Gastroesophageal sphincter (tissue), 4 donors: ENCODE results near the gene PCBP3. TPM values are rescaled to one million over a fixed set of nuclear protein-coding genes. Genes with fewer than 3 reads are reported as not detected.
"Not testable (repeated sequence)": the region's sequence is repeated elsewhere in the genome, so short reads cannot be mapped to it uniquely, and the experiment has no call there.

Experiments
- ATAC-seq: fragments of 150-250 bp; one replicate; pipeline ENCODE4 v1.9.1; 2016; ENCODE audit warnings: mild to moderate bottlenecking, moderate library complexity
- H3K27ac ChIP-seq, 4 donors: fragments of 200-600 bp; sonication (generic) in 3 of 4; 1 replicate in 3 of 4; 2 replicates in 1 of 4; pipeline ENCODE4 v1.5.1; 2016 to 2019
- H3K27me3 ChIP-seq: fragments of 200-600 bp; sonication (generic); one replicate; pipeline ENCODE4 v1.5.1; 2019
- H3K36me3 ChIP-seq, 2 donors: fragments of 200-600 bp; sonication (generic); one replicate each; pipeline ENCODE4 v1.5.1; 2019; ENCODE audit warnings: control low read depth in 1 of 2
- H3K4me1 ChIP-seq, 3 donors: fragments of 200-600 bp; sonication (generic); 1 replicate in 2 of 3; 2 replicates in 1 of 3; pipeline ENCODE4 v1.5.1; 2016 to 2019; ENCODE audit warnings: control low read depth in 2 of 3
- H3K4me3 ChIP-seq, 2 donors: fragments of 200-600 bp; sonication (generic); one replicate each; pipeline ENCODE4 v1.5.1; 2019; ENCODE audit warnings: mild to moderate bottlenecking in 1 of 2, moderate library complexity in 1 of 2
- H3K9me3 ChIP-seq, 3 donors: fragments of 200-600 bp; sonication (generic); one replicate each; pipeline ENCODE4 v1.5.1; 2017 to 2019; ENCODE audit warnings: control low read depth in 2 of 3
- EP300 ChIP-seq: sonication (generic); formaldehyde crosslinking; IDR thresholded peaks from one replicate; pipeline ENCODE4 v1.6.1; 2017; ENCODE audit warnings: antibody characterized with exemption, mild to moderate bottlenecking
- POLR2A ChIP-seq, 2 donors: fragments of 450-650 bp; IDR thresholded peaks; one replicate each; pipeline ENCODE4 v1.6.1; 2017; ENCODE audit warnings: antibody characterized with exemption in 2 of 2, mild to moderate bottlenecking in 2 of 2, moderate library complexity in 1 of 2
- POLR2AphosphoS5 ChIP-seq: sonication (generic); formaldehyde crosslinking; IDR thresholded peaks from one replicate; pipeline ENCODE4 v1.6.1; 2017; ENCODE audit warnings: antibody characterized with exemption
- WGBS, 2 donors: methylation state at CpG; one replicate each; pipeline ENCODE4 v1.1.5; 2018; ENCODE audit warnings: low coverage in 1 of 2; 5-methylcytosine and 5-hydroxymethylcytosine counted together
- total RNA-seq, 4 donors: library from RNA; depleted of rRNA; stranded (reverse); fragments of >200 nt; gene quantifications; one replicate each; pipeline ENCODE4 v1.1.0, GENCODE V29; 2016
- TF ChIP-seq, protein P1 (sequence below), 4 experiments: fragments of 200-600 bp in 2 of 4; fragments of 450-650 bp in 2 of 4; sonication (generic) in 1 of 4; IDR thresholded peaks; one replicate each; pipeline ENCODE4 v1.5.1; 2017 to 2019; ENCODE audit warnings: antibody characterized with exemption in 4 of 4, mild to moderate bottlenecking in 2 of 4, moderate library complexity in 2 of 4

Gene PCBP3
- total RNA-seq, 4 donors from 2014 or later = 5.1 to 14.8 (median 10.4) TPM

- no peaks in the 10 kb centered on the region for H3K36me3 ChIP-seq
- TF ChIP-seq EP300 (no peak), POLR2AphosphoS5 (peak; percentile 21), POLR2A (IDR thresholded peaks at IDR 0.05) (peak; percentile 56 to 58)
- TF ChIP-seq, protein P1, sequence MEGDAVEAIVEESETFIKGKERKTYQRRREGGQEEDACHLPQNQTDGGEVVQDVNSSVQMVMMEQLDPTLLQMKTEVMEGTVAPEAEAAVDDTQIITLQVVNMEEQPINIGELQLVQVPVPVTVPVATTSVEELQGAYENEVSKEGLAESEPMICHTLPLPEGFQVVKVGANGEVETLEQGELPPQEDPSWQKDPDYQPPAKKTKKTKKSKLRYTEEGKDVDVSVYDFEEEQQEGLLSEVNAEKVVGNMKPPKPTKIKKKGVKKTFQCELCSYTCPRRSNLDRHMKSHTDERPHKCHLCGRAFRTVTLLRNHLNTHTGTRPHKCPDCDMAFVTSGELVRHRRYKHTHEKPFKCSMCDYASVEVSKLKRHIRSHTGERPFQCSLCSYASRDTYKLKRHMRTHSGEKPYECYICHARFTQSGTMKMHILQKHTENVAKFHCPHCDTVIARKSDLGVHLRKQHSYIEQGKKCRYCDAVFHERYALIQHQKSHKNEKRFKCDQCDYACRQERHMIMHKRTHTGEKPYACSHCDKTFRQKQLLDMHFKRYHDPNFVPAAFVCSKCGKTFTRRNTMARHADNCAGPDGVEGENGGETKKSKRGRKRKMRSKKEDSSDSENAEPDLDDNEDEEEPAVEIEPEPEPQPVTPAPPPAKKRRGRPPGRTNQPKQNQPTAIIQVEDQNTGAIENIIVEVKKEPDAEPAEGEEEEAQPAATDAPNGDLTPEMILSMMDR (IDR thresholded peaks at IDR 0.05) = peak in 2 of 4 experiments; percentile 41 to 46
- H3K9me3 ChIP-seq = no peaks in the 10 kb centered on the region
- 5% methylated on average over 5 of the region's 33 CpGs; no CpG with 5 or more reads in 1 of the 2 donors for WGBS, 2 donors
- peak; percentile 48 for ATAC-seq
- H3K4me1 ChIP-seq = peaks cover 0 to 99% (median 58%) of the 10 kb centered on the region in 3 donors
- H3K27me3 ChIP-seq = no peaks in the 10 kb centered on the region
- peak overlapping the region; percentile 36 to 58 for H3K4me3 ChIP-seq
- H3K27ac ChIP-seq = peak overlapping the region; percentile 94 to 99 (median 97)
These were observed 331.6 kb downstream of the PCBP3 start for GRCh38 chr21:45975020-45975666.

- Histone ChIP-seq H3K4me1 (peaks cover 0 to 97% (median 52%) of the 10 kb centered on the region in 3 donors), H3K27ac (peak overlapping the region; percentile 94 to 99 (median 97)), H3K4me3 (peak overlapping the region in 1 of 2 donors; percentile 58)
- not testable (repeated sequence) for ATAC-seq, H3K36me3 ChIP-seq, H3K27me3 ChIP-seq, H3K9me3 ChIP-seq
- 44 to 60% methylated on average over 9 to 13 of the region's 13 CpGs for WGBS, 2 donors
These were observed 332.3 kb downstream of the PCBP3 start for GRCh38 chr21:45975667-45976409.

- 71% methylated on average over 8 of the region's 11 CpGs; no CpG with 5 or more reads in 1 of the 2 donors for WGBS, 2 donors
- ATAC-seq = no peak
- peak overlapping the region; percentile 66 to 99 (median 96) for H3K27ac ChIP-seq
These were observed 333.3 kb downstream of the PCBP3 start for GRCh38 chr21:45976701-45977311.

GRCh38 chr21:45977396-45977795 is 333.9 kb downstream of the PCBP3 start:
- TF ChIP-seq POLR2A (IDR thresholded peaks at IDR 0.05) (no peak), POLR2AphosphoS5 (no peak), EP300 (no peak)
- TF ChIP-seq, protein P1 (IDR thresholded peaks at IDR 0.05) = no peak
- Histone ChIP-seq H3K4me3 (peak overlapping the region in 1 of 2 donors; percentile 16), H3K36me3 (no peaks in the 10 kb centered on the region), H3K27me3 (no peaks in the 10 kb centered on the region), H3K9me3 (no peaks in the 10 kb centered on the region), H3K27ac (peak overlapping the region; percentile 66 to 99 (median 96)), H3K4me1 (peaks cover 0 to 85% (median 36%) of the 10 kb centered on the region in 3 donors)
- ATAC-seq = no peak
- WGBS, 2 donors = 10% methylated on average over 2 of the region's 5 CpGs; no CpG with 5 or more reads in 1 of the 2 donors

More at GRCh38 chr21:45976701-45977311, 333.3 kb downstream of the PCBP3 start:
- Histone ChIP-seq H3K27me3 (no peaks in the 10 kb centered on the region), H3K9me3 (no peaks in the 10 kb centered on the region), H3K4me1 (peaks cover 0 to 91% (median 42%) of the 10 kb centered on the region in 3 donors), H3K36me3 (no peaks in the 10 kb centered on the region), H3K4me3 (no peak overlapping the region)
- TF ChIP-seq POLR2AphosphoS5 (no peak), POLR2A (IDR thresholded peaks at IDR 0.05) (no peak), EP300 (no peak)
- TF ChIP-seq, protein P1 (IDR thresholded peaks at IDR 0.05) = no peak

- peak overlapping the region in 3 of 4 donors; percentile 94 to 99 (median 98) for H3K27ac ChIP-seq
- H3K36me3 ChIP-seq = peaks cover 0 to 6% of the 10 kb centered on the region in 2 donors
- no peaks in the 10 kb centered on the region for H3K9me3 ChIP-seq
- no peaks in the 10 kb centered on the region for H3K27me3 ChIP-seq
- TF ChIP-seq POLR2AphosphoS5 (no peak), POLR2A (IDR thresholded peaks at IDR 0.05) (no peak), EP300 (no peak)
- TF ChIP-seq, protein P1 (IDR thresholded peaks at IDR 0.05) = no peak
- WGBS, 2 donors = 57% methylated on average over 2 of the region's 20 CpGs; no CpG with 5 or more reads in 1 of the 2 donors
- H3K4me1 ChIP-seq = peaks cover 0 to 77% (median 33%) of the 10 kb centered on the region in 3 donors
- H3K4me3 ChIP-seq = no peak overlapping the region
- ATAC-seq = no peak
These were observed 335.7 kb downstream of the PCBP3 start for GRCh38 chr21:45979141-45979631.
